Testis (tissue), 3 donors: ENCODE data around the gene CFAP61. TPM values are rescaled to one million over a fixed set of nuclear protein-coding genes. Genes with fewer than 3 reads are reported as not detected.

Experiments
- DNase-seq: peaks from one replicate; pipeline ENCODE4 v3.0.0-alpha.2; 2019
- H3K27ac ChIP-seq, 2 donors: fragments of 200-600 bp; sonication (generic); one replicate each; pipeline ENCODE4 v1.5.1; 2019
- H3K27me3 ChIP-seq: fragments of 200-600 bp; sonication (generic); one replicate; pipeline ENCODE4 v1.5.1; 2019
- H3K36me3 ChIP-seq: fragments of 200-600 bp; sonication (generic); one replicate; pipeline ENCODE4 v1.5.1; 2017; ENCODE audit warnings: low read depth; ENCODE audit errors: missing control alignments
- H3K4me1 ChIP-seq: fragments of 200-600 bp; sonication (generic); one replicate; pipeline ENCODE4 v1.5.1; 2019
- H3K4me3 ChIP-seq, 2 donors: fragments of 200-600 bp; sonication (generic); one replicate each; pipeline ENCODE4 v1.5.1; 2017 to 2019
- H3K9me3 ChIP-seq: fragments of 200-600 bp; sonication (generic); one replicate; pipeline ENCODE4 v1.5.1; 2017
- POLR2A ChIP-seq: fragments of 450-650 bp; IDR thresholded peaks from one replicate; pipeline ENCODE4 v1.6.1; 2017; ENCODE audit warnings: antibody characterized with exemption, mild to moderate bottlenecking, moderate library complexity
- WGBS, 2 donors: methylation state at CpG; one replicate each; pipeline ENCODE4 v1.1.5; 2018; 5-methylcytosine and 5-hydroxymethylcytosine counted together
- intact Hi-C: fragments of 100-400 bp; cut with DNase I; formaldehyde crosslinking; loops from one replicate; pipeline ENCODE4 v1.15.1; 2023; ENCODE audit warnings: low total_unique reads
- polyA plus RNA-seq: library from polyadenylated mRNA; stranded (reverse); fragments of 350-450 nt; fragmentation: Illumina TruSeq; extraction: RNeasy Lipid Tissue Mini Kit (QIAGEN cat#74804); gene quantifications from one replicate; pipeline ENCODE4 v1.2.3, GENCODE V29; 2014; ENCODE audit warnings: low read depth, low replicate concordance; ENCODE audit not compliant: insufficient read depth
- total RNA-seq, 2 donors: library from RNA; depleted of rRNA; stranded (reverse); fragments of >200 nt; gene quantifications; one replicate each; pipeline ENCODE4 v1.2.3, GENCODE V29; 2016
- TF ChIP-seq, protein P1 (sequence below), 3 experiments: fragments of 450-650 bp in 2 of 3; fragments of 200-600 bp in 1 of 3; sonication (generic) in 1 of 3; IDR thresholded peaks; one replicate each; pipeline ENCODE4 v1.5.1; 2016 to 2019; ENCODE audit warnings: antibody characterized with exemption in 3 of 3, mild to moderate bottlenecking in 2 of 3, moderate library complexity in 1 of 3

CFAP61 gene
- total and polyA plus RNA-seq, 3 donors from 2014 or later, result 21.4 to 76.0 (median 27.3) TPM

DNA sequence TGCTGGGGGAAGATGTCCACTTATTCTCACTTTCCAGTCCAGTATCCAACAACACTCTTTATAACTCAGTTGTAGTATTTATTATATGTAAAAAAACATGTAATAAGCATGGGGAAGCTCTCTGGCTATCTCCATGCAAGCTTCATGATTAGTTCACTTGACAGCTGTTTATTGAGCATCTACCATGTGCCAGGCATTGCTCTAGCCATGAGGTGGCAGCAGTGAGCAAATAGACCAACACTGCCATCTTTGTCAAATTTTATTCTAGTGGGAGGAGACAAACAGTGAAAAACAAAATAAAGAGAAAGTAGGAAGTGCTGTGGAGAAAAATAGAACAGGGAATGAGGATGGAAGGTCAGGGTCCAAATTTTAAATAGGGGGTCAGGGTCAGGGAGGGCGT is 131.8 kb downstream of the CFAP61 start:
- no peaks in the 10 kb centered on the region for H3K9me3 ChIP-seq
- H3K4me1 ChIP-seq, result no peaks in the 10 kb centered on the region
- DNase-seq, result no peak
- intact Hi-C loops, result no loop called here
- H3K36me3 ChIP-seq, result no peaks in the 10 kb centered on the region
- no peak overlapping the region for H3K4me3 ChIP-seq
- H3K27ac ChIP-seq, result no peak overlapping the region
- H3K27me3 ChIP-seq, result no peaks in the 10 kb centered on the region
- WGBS, 2 donors, result 83 to 89% methylated on average over 1 of the region's 1 CpG
- TF ChIP-seq, protein P1, sequence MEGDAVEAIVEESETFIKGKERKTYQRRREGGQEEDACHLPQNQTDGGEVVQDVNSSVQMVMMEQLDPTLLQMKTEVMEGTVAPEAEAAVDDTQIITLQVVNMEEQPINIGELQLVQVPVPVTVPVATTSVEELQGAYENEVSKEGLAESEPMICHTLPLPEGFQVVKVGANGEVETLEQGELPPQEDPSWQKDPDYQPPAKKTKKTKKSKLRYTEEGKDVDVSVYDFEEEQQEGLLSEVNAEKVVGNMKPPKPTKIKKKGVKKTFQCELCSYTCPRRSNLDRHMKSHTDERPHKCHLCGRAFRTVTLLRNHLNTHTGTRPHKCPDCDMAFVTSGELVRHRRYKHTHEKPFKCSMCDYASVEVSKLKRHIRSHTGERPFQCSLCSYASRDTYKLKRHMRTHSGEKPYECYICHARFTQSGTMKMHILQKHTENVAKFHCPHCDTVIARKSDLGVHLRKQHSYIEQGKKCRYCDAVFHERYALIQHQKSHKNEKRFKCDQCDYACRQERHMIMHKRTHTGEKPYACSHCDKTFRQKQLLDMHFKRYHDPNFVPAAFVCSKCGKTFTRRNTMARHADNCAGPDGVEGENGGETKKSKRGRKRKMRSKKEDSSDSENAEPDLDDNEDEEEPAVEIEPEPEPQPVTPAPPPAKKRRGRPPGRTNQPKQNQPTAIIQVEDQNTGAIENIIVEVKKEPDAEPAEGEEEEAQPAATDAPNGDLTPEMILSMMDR (IDR thresholded peaks at IDR 0.05), result no peak
- no peak for TF ChIP-seq POLR2A

DNA sequence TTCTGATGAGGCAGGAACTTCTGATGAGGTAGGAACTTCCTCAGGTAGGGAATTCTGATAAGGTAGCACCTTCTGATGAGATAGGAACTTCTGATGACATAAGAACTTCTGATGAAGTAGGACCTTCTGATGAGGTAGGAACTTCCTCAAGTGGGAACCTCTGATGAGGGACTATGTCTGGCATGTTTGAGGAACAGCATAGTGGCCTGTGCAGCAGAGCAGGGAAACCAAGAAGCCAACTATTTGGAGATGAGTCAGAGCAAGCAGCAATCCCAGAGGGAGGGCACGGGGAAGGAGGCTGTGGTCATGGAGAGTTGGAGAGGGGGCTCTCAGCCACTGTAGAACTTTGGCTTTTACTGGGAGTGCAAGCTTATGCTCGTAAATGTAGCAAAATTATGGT is 132.4 kb downstream of the CFAP61 start:
- Histone ChIP-seq H3K4me3 (no peak overlapping the region), H3K36me3 (no peaks in the 10 kb centered on the region), H3K27ac (no peak overlapping the region), H3K27me3 (no peaks in the 10 kb centered on the region), H3K4me1 (no peaks in the 10 kb centered on the region), H3K9me3 (no peaks in the 10 kb centered on the region)
- TF ChIP-seq, protein P1 (IDR thresholded peaks at IDR 0.05), result no peak
- TF ChIP-seq POLR2A, result no peak
- 86 to 95% methylated on average over 2 of the region's 2 CpGs for WGBS, 2 donors
- DNase-seq, result no peak
- intact Hi-C loops, result no loop called here

DNA sequence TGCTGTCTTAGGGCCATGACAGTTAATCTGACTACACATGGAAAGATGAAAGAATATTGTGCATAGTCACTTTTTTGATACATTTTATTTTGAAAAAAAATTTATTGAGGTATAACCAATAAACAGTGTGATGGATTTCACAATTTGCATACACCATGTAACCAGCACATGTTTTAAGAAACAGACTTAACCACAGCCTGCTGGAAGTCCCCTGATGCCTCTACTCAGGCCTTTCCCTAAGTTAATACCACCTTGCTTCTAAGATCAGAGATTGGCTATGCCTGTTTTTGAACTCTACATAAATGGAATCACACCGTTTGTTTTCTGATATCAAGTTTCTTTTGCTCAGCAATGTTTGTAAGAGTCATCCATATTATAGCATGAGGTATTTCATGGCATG is 136.3 kb downstream of the CFAP61 start:
- TF ChIP-seq POLR2A, result no peak
- TF ChIP-seq, protein P1 (IDR thresholded peaks at IDR 0.05), result no peak
- Histone ChIP-seq H3K36me3 (no peaks in the 10 kb centered on the region), H3K27ac (no peak overlapping the region), H3K4me3 (no peak overlapping the region), H3K9me3 (no peaks in the 10 kb centered on the region), H3K4me1 (no peaks in the 10 kb centered on the region), H3K27me3 (no peaks in the 10 kb centered on the region)
- no peak for DNase-seq
- intact Hi-C loops, result no loop called here
- WGBS, 2 donors, result 58 to 85% methylated on average over 1 of the region's 1 CpG

DNA sequence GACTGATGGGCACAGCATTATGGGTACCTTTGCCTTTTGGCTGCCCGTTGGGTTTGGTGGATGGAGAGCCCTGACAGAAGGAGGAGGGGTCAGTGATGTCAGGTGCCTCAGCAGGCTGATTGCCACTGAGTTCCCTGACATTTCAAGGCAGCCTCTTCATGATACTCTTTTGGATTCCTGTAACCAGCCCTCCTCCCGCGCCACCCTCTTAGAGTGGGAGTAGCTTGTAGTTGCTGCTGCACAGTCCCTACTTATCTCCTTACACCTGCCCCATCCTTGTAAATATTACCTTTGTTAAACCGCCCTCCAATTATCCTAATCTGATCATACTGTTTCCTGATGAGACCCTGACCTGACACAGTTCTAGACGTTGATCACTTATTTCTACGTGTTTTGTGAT is 140.0 kb downstream of the CFAP61 start:
- H3K27ac ChIP-seq, result no peak overlapping the region
- no peaks in the 10 kb centered on the region for H3K27me3 ChIP-seq
- no peak for DNase-seq
- no peaks in the 10 kb centered on the region for H3K36me3 ChIP-seq
- H3K9me3 ChIP-seq, result no peaks in the 10 kb centered on the region
- H3K4me1 ChIP-seq, result no peaks in the 10 kb centered on the region
- 79 to 83% methylated on average over 6 of the region's 6 CpGs for WGBS, 2 donors
- TF ChIP-seq, protein P1 (IDR thresholded peaks at IDR 0.05), result no peak
- intact Hi-C loops, result no loop called here
- H3K4me3 ChIP-seq, result no peak overlapping the region

DNA sequence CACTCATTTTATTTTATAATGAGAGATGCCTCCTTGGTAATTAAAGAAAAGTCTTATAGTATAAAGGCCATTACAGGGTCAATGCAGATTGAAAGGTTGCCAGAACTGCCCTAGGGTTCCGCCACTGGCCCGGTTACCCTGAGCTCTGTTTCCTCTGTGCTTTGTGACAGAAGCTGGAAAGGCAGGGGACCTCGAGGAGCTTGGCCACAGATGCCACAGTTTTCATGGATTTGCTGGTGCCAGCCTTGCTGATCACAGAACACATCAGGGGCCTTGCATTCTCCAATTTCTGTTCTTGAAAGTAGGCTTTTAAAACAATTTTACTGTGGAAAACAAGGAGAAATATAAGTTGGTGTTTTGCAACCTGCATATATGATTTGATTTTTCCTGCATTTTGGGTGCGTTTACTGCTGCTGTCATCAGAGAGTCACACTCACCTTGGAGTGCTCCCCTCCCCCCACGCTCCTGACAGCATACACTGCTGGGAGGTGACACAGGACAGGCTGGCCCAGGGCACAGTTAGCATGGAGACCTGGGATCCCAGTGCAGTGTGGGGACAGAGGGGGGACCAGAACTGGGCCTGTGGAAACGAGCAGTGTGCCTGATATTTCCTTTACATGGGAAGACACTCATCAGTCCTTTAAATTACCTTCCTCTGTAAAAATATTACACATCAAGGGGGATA is 142.8 kb downstream of the CFAP61 start:
- TF ChIP-seq, protein P1 (IDR thresholded peaks at IDR 0.05), result no peak
- no peak for TF ChIP-seq POLR2A
- no peaks in the 10 kb centered on the region for H3K36me3 ChIP-seq

More for the DNA sequence above, 142.8 kb downstream of the CFAP61 start:
- WGBS, 2 donors, result 73 to 81% methylated on average over 6 of the region's 6 CpGs
- H3K4me3 ChIP-seq, result no peak overlapping the region
- H3K9me3 ChIP-seq, result no peaks in the 10 kb centered on the region
- H3K27ac ChIP-seq, result no peak overlapping the region
- no peaks in the 10 kb centered on the region for H3K4me1 ChIP-seq
- no peak for DNase-seq
- intact Hi-C loops, result no loop called here
- no peaks in the 10 kb centered on the region for H3K27me3 ChIP-seq
